ENCODE data around the gene CDC37.
"Not testable (repeated sequence)": the region's sequence is repeated elsewhere in the genome, so short reads cannot be mapped to it uniquely, and the experiment has no call there.

The CDC37 gene

DNA sequence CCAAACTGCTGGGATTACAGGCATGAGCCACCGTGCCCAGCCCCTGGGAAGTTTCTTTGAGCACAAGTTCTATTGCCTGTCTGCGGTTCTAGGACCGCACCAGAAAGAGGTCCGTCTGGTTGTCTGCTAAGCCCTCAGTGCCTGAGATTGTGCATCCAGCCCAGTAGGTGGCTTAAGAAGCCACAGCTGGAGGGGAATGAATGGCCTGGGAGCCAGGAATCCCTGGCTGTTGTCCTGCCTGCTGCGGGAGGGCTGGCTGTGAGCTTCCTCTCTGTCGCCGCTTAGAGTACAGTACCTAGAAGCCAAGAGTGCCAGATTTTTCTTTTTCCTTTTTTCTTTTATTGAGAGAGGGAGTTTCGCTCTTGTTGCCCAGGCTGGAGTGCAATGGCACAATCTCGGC is 18.8 kb downstream of the CDC37 start:
- H3K4me3 ChIP-seq (replicated peaks; ENCODE audit: low read depth, low read length): no peak overlapping the region
- no peak for DNase-seq (ENCODE audit: extremely low read depth, low read depth)

DNA sequence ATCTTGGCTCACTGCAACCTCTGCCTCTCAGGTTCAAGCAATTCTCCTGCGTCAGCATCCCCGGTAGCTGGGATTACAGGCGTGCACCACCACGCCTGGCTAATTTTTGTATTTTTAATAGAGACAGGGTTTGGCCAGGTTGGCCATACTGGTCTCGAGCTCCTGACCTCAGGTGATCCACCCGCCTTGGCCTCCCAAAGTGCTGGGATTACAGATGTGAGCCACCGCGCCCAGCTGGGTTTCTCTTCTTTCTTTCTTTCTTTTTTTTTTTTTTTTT is 20.2 kb downstream of the CDC37 start:
- not testable (repeated sequence) for DNase-seq (ENCODE audit: extremely low read depth, low read depth); H3K4me3 ChIP-seq (replicated peaks; ENCODE audit: low read depth, low read length)

More for the DNA sequence above, 18.8 kb downstream of the CDC37 start:
- TF ChIP-seq, protein P1, sequence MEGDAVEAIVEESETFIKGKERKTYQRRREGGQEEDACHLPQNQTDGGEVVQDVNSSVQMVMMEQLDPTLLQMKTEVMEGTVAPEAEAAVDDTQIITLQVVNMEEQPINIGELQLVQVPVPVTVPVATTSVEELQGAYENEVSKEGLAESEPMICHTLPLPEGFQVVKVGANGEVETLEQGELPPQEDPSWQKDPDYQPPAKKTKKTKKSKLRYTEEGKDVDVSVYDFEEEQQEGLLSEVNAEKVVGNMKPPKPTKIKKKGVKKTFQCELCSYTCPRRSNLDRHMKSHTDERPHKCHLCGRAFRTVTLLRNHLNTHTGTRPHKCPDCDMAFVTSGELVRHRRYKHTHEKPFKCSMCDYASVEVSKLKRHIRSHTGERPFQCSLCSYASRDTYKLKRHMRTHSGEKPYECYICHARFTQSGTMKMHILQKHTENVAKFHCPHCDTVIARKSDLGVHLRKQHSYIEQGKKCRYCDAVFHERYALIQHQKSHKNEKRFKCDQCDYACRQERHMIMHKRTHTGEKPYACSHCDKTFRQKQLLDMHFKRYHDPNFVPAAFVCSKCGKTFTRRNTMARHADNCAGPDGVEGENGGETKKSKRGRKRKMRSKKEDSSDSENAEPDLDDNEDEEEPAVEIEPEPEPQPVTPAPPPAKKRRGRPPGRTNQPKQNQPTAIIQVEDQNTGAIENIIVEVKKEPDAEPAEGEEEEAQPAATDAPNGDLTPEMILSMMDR (IDR thresholded peaks at IDR 0.05; ENCODE audit: low read depth, low read length, missing control alignments): no peak

DNA sequence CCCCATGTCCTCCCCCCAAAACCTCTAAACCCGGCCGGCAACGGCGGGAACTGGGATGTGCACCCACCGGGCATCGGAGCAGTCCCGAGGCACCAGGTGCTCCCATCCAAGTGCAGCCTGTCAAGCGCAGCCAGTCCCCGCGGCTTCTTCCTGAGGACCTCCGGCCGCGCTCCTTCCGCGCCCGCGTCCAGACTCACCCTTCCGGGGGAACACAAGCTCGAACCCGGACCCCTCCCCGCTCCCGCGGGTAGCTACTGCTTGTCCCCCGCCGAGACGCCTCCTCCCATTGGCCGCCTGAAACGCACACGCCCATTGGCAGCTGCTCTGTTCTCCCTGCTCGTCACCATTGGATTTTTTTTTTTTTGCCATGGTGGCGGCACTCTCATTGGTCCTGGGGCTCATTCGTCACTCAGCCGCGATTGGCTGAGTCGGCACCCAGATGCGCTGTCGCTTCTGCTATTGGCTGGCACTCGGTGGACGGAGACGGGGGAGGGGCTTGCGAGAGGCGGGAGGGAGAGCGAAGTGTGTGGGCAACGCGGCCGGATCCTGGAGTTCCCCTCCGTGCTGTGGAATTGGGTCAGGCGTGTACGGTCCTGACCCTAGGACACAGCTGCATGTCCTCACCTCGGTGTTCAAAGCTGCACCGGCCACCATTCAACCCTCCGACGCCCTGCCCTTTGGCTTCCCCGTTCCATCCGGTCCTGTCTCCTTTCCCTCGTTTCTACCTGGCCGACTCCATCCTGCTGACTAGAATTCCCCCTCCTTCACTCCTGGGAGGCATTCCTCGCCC is 22.8 kb downstream of the CDC37 start, which contains the start of gene TYK2:
TYK2 (minus strand) TSS at position 260 of the 790 bp plus-strand sequence. CDS start 2,166 bp downstream, outside the sequence.
- H3K4me3 ChIP-seq (replicated peaks; ENCODE audit: low read depth, low read length): peak within 1 kb of the TSS; percentile 84
- DNase-seq (ENCODE audit: extremely low read depth, low read depth): peak; percentile 98
- TF ChIP-seq, protein P1 (IDR thresholded peaks at IDR 0.05; ENCODE audit: low read depth, low read length, missing control alignments): no peak

DNA sequence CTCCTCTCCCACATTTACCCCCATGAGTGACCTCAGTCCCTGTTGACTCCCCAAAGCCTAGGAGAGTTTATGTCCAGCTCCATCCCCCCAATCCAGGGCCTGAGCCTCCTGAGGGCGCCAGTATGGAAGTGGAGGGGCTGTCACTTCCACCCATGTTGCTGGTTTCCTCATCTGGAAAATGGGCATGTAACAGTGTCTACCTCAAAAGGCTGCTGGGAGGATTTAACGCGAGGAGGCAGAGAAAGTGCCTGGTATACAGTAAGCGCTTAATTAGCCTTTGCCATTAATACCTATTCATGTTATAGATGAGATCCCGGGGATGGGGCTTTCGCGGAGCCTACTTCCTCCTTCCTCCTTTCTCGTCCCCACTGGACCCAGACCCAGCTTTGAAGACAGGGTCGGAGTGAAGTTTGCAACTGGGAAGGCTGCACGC is 23.4 kb downstream of the CDC37 start:
- TF ChIP-seq, protein P1 (IDR thresholded peaks at IDR 0.05; ENCODE audit: low read depth, low read length, missing control alignments): no peak
- no peak for DNase-seq (ENCODE audit: extremely low read depth, low read depth)
- peak overlapping the region; percentile 84 for H3K4me3 ChIP-seq (replicated peaks; ENCODE audit: low read depth, low read length)

DNA sequence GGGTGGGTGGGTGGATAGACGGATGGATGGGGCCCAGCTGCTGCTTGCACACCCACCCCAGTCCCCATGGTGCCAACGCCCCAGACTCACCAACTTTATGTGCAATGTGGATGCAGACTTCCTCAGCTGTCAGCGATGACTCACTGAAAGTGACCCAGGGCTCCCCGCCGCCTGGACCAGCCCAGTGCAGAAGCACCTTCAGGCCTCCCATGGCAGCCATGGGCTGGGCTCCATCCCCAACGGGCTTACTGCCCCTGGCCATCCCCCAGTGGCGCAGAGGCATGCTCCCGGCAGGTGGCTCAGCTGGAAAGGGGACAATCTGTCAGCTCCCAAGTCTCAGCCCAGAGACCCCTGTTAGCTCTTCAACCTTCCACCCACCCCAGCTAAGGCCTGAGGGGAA is 25.2 kb downstream of the CDC37 start:
- TF ChIP-seq, protein P1 (IDR thresholded peaks at IDR 0.05; ENCODE audit: low read depth, low read length, missing control alignments): no peak
- DNase-seq (ENCODE audit: extremely low read depth, low read depth): no peak
- no peak overlapping the region for H3K4me3 ChIP-seq (replicated peaks; ENCODE audit: low read depth, low read length)

DNA sequence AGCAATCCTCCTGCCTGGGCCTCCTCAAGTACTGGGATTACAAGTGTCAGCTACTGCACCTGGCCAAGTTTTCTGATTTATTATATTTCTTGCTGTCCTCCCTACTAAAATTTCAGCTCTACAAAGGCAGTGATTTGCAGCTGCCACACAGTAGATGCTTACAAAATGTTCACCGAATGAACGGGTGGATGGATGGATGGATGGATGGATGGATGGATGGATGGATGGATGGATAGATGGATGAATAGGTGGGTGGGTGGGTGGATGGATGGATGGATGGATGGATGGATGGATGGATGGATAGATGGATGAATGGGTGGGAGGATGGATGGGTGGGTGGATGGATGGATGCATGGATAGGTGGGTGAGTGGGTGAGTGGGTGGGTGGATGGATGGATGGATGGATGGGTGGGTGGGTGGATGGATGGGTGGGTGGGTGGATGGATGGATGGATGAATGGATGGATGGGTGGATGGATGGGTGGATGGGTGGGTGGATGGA is 26.2 kb downstream of the CDC37 start:
- H3K4me3 ChIP-seq (replicated peaks; ENCODE audit: low read depth, low read length); DNase-seq (ENCODE audit: extremely low read depth, low read depth): not testable (repeated sequence)

DNA sequence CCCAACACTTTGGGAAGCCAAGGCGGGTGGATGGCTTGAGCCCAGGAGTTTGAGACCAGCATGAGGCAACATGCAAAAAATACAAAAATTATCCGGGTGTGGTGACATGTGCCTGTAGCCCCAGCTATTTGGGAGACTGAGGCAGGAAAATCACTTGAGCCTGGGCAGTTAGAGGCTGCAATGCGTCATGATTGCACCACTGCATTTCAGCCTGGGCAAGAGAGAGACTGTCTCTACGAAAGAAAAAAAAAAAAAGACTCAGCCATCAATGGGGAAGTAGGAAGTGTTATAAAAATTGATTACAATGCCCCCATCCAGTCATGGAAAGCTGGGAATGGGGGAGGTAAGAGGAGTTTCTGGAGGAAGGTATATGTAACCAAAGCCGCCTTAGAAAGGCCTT is 28.4 kb downstream of the CDC37 start:
- TF ChIP-seq, protein P1 (IDR thresholded peaks at IDR 0.05; ENCODE audit: low read depth, low read length, missing control alignments): no peak
- no peak for DNase-seq (ENCODE audit: extremely low read depth, low read depth)
- H3K4me3 ChIP-seq (replicated peaks; ENCODE audit: low read depth, low read length): no peak overlapping the region

DNA sequence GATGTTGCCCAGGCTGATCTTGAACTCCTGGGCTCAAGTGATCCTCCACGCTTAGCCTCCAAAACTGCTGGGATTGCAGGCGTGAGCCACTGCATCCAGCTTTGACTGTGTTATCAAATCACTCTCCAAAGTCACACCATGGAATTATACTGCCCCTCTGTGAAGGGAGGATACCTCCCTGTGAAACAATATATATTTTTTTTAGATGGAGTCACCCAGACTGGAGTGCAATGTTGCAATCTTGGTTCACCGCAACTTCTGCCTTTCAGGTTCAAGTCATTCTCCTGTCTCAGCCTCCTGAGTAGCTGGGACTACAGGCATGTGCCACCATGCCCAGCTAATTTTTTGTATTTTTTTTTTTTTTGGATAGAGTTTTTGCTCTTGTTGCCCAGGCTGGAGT is 30.7 kb downstream of the CDC37 start:
- TF ChIP-seq, protein P1 (IDR thresholded peaks at IDR 0.05; ENCODE audit: low read depth, low read length, missing control alignments): no peak
- H3K4me3 ChIP-seq (replicated peaks; ENCODE audit: low read depth, low read length): no peak overlapping the region
- no peak for DNase-seq (ENCODE audit: extremely low read depth, low read depth)

Data from HFF-Myc (cell line).